Smooth muscle cell (in vitro differentiated cells): Measurements from ENCODE around the gene AKAP12. TPM values are rescaled to one million over a fixed set of nuclear protein-coding genes. Genes with fewer than 3 reads are reported as not detected.

Experiments
- DNase-seq: peaks from one replicate; lab custom pipeline; 2025; ENCODE audit not compliant: unreplicated experiment; lab: John Stamatoyannopoulos, UW
- H2AFZ ChIP-seq: fragments of 200-600 bp; sonication (generic); 2 replicates; pipeline ENCODE4 v1.6.0; 2016; ENCODE audit warnings: antibody characterized with exemption, low read depth, mild to moderate bottlenecking
- H3F3A ChIP-seq: fragments of 200-600 bp; sonication (generic); 2 replicates; pipeline ENCODE4 v1.6.0; 2017; ENCODE audit warnings: antibody characterized with exemption, low read depth
- H3K27ac ChIP-seq: fragments of 200-600 bp; sonication (generic); 2 replicates; pipeline ENCODE4 v1.5.1; 2016; ENCODE audit warnings: low read depth, mild to moderate bottlenecking
- H3K27me3 ChIP-seq: fragments of 200-600 bp; sonication (generic); 2 replicates; pipeline ENCODE4 v1.6.1; 2016; ENCODE audit warnings: low read depth, mild to moderate bottlenecking
- H3K36me3 ChIP-seq: fragments of 200-600 bp; sonication (generic); 2 replicates; pipeline ENCODE4 v1.5.1; 2016; ENCODE audit warnings: low read depth
- H3K4me1 ChIP-seq: fragments of 200-600 bp; sonication (generic); 2 replicates; pipeline ENCODE4 v1.5.1; 2016; ENCODE audit warnings: low read depth
- H3K4me2 ChIP-seq: fragments of 200-600 bp; sonication (generic); 2 replicates; pipeline ENCODE4 v1.6.0; 2016; ENCODE audit warnings: mild to moderate bottlenecking
- H3K4me3 ChIP-seq: fragments of 200-600 bp; sonication (generic); 2 replicates; pipeline ENCODE4 v1.5.1; 2016; ENCODE audit warnings: mild to moderate bottlenecking
- H3K79me2 ChIP-seq: fragments of 200-600 bp; sonication (generic); 2 replicates; pipeline ENCODE4 v1.6.0; 2016; ENCODE audit warnings: low read depth, mild to moderate bottlenecking
- H3K9ac ChIP-seq: fragments of 200-600 bp; sonication (generic); 2 replicates; pipeline ENCODE4 v1.6.0; 2016; ENCODE audit warnings: low read depth
- H3K9me3 ChIP-seq: fragments of 200-600 bp; sonication (generic); replicated peaks from 2 replicates; pipeline ENCODE4 v1.5.1; 2016; ENCODE audit warnings: low read depth
- H4K20me1 ChIP-seq: fragments of 200-600 bp; sonication (generic); 2 replicates; pipeline ENCODE4 v1.6.0; 2016; ENCODE audit warnings: low read depth
- CTCF ChIP-seq: fragments of 200-600 bp; sonication (generic); IDR thresholded peaks from 2 replicates; pipeline ENCODE4 v1.5.1; 2017; ENCODE audit warnings: borderline replicate concordance, mild to moderate bottlenecking, antibody characterized with exemption; ENCODE audit not compliant: insufficient read depth, poor library complexity, severe bottlenecking
- WGBS: methylation state at CpG from one replicate; pipeline ENCODE4 v1.1.7; 2016; ENCODE audit warnings: low lambda C conversion rate; 5-methylcytosine and 5-hydroxymethylcytosine counted together
- polyA plus RNA-seq: library from polyadenylated mRNA; unstranded; fragments of >200 nt; fragmentation: Nextera tagmentation; extraction: Ambion mirVana; gene quantifications from 2 replicates; pipeline ENCODE4 v1.2.1, GENCODE V29; 2016
- total RNA-seq: library from RNA; depleted of rRNA; stranded (reverse); fragments of >200 nt; gene quantifications from 2 replicates; pipeline ENCODE4 v1.2.3, GENCODE V29; 2014

Gene AKAP12
- total and polyA plus RNA-seq, 2 experiments from 2014 or later: 10.7 to 13.3 TPM

GRCh38 chr6:151260205-151260604 is 20.4 kb downstream of the AKAP12 start:
- H2AFZ ChIP-seq: no peak overlapping the region
- H3K9ac ChIP-seq: no peak overlapping the region
- 91% methylated on average over 4 of the region's 4 CpGs for WGBS
- no peak overlapping the region for H3K4me2 ChIP-seq
- TF ChIP-seq CTCF: no peak
- H4K20me1 ChIP-seq: no peaks in the 10 kb centered on the region
- H3K27me3 ChIP-seq: no peaks in the 10 kb centered on the region
- no peak for DNase-seq
- H3F3A ChIP-seq: no peaks in the 10 kb centered on the region
- H3K9me3 ChIP-seq: no peaks in the 10 kb centered on the region
- H3K27ac ChIP-seq: no peak overlapping the region
- H3K79me2 ChIP-seq: peaks cover 5% of the 10 kb centered on the region
- H3K4me1 ChIP-seq: no peaks in the 10 kb centered on the region
- no peak overlapping the region for H3K4me3 ChIP-seq
- no peaks in the 10 kb centered on the region for H3K36me3 ChIP-seq

GRCh38 chr6:151263035-151263434 is 23.3 kb downstream of the AKAP12 start:
- 100% methylated on average over 1 of the region's 1 CpG for WGBS
- Histone ChIP-seq H2AFZ (no peak overlapping the region), H3K9me3 (no peaks in the 10 kb centered on the region), H3K4me2 (no peak overlapping the region), H3K4me3 (no peak overlapping the region), H3K27me3 (no peaks in the 10 kb centered on the region), H4K20me1 (no peaks in the 10 kb centered on the region), H3K79me2 (no peaks in the 10 kb centered on the region), H3K36me3 (no peaks in the 10 kb centered on the region), H3F3A (no peaks in the 10 kb centered on the region), H3K4me1 (no peaks in the 10 kb centered on the region), H3K9ac (no peak overlapping the region), H3K27ac (no peak overlapping the region)
- TF ChIP-seq CTCF: no peak
- DNase-seq: no peak

- Histone ChIP-seq H3F3A (no peaks in the 10 kb centered on the region), H3K9me3 (no peaks in the 10 kb centered on the region), H3K4me3 (no peak overlapping the region), H3K27me3 (no peaks in the 10 kb centered on the region), H2AFZ (no peak overlapping the region), H3K79me2 (no peaks in the 10 kb centered on the region), H3K27ac (no peak overlapping the region), H4K20me1 (no peaks in the 10 kb centered on the region), H3K4me2 (no peak overlapping the region), H3K4me1 (no peaks in the 10 kb centered on the region), H3K9ac (no peak overlapping the region), H3K36me3 (no peaks in the 10 kb centered on the region)
- DNase-seq: no peak
- WGBS: 97% methylated on average over 3 of the region's 3 CpGs
- TF ChIP-seq CTCF: no peak
Observed at GRCh38 chr6:151263967-151264366, 24.2 kb downstream of the AKAP12 start.

GRCh38 chr6:151265282-151265681 is 25.5 kb downstream of the AKAP12 start:
- no peak overlapping the region for H3K4me3 ChIP-seq
- no peak overlapping the region for H3K27ac ChIP-seq
- no peaks in the 10 kb centered on the region for H3K36me3 ChIP-seq
- H3K4me1 ChIP-seq: no peaks in the 10 kb centered on the region
- no peaks in the 10 kb centered on the region for H3K27me3 ChIP-seq
- H3K9me3 ChIP-seq: no peaks in the 10 kb centered on the region
- no peaks in the 10 kb centered on the region for H4K20me1 ChIP-seq
- no peaks in the 10 kb centered on the region for H3F3A ChIP-seq
- no peak for TF ChIP-seq CTCF
- no peak for DNase-seq
- H3K79me2 ChIP-seq: no peaks in the 10 kb centered on the region
- no peak overlapping the region for H3K4me2 ChIP-seq
- no peak overlapping the region for H2AFZ ChIP-seq
- no peak overlapping the region for H3K9ac ChIP-seq
